GM10248 (cell line): ENCODE data around the gene PSMD14.

Experiments
- CTCF ChIA-PET: fragments of 300-600 bp; sonication (Branson Sonifier 250); formaldehyde crosslinking; extraction: SDS; loops from one replicate; lab custom pipeline; 2021; ENCODE audit warnings: antibody characterized with exemption; lab: Yijun Ruan, JAX
- POLR2A ChIA-PET: fragments of 350-650 bp; sonication (Branson Sonifier 250); formaldehyde crosslinking; extraction: SDS; loops from one replicate; lab custom pipeline; 2020; ENCODE audit warnings: antibody characterized with exemption; lab: Yijun Ruan, JAX
- DNase-seq: peaks from one replicate; pipeline ENCODE4 v3.0.0; 2012; ENCODE audit errors: extremely low spot score
- CTCF ChIP-seq: IDR thresholded peaks from 2 replicates; pipeline ENCODE4 v1.5.1; 2012; ENCODE audit warnings: mild to moderate bottlenecking, low read depth; ENCODE audit errors: extremely low read depth, missing control alignments, control extremely low read depth

PSMD14 gene

GRCh38 chr2:161374446-161374845 is 66.2 kb downstream of the PSMD14 start:
- TF ChIP-seq CTCF = no peak
- DNase-seq = no peak
- ChIA-PET POLR2A (no interaction called here), CTCF (no interaction called here)

- ChIA-PET POLR2A (no interaction called here), CTCF (interaction anchor here (1.1 to 1.3 kb wide), 2 partner anchors 10 to 13 kb away, joined by 3 to 5 read pairs; no protein-coding TSS in a partner anchor)
- TF ChIP-seq CTCF = no peak
- DNase-seq = no peak
These were observed 71.5 kb downstream of the PSMD14 start for GRCh38 chr2:161379740-161380139.

GRCh38 chr2:161381546-161381945 is 73.3 kb downstream of the PSMD14 start:
- DNase-seq = no peak
- POLR2A ChIA-PET = no interaction called here
- no peak for TF ChIP-seq CTCF
- CTCF ChIA-PET = interaction anchor here (0.8 kb wide), 2 partner anchors 9 to 22 kb away, joined by 3 read pairs; no protein-coding TSS in a partner anchor

- no peak for DNase-seq
- POLR2A ChIA-PET = no interaction called here
- CTCF ChIA-PET = no interaction called here
- no peak for TF ChIP-seq CTCF
These were observed 74.5 kb downstream of the PSMD14 start for GRCh38 chr2:161382747-161383146.

- ChIA-PET POLR2A (no interaction called here), CTCF (no interaction called here)
- TF ChIP-seq CTCF = no peak
- DNase-seq = no peak
These were observed 76.6 kb downstream of the PSMD14 start for GRCh38 chr2:161384864-161385263.

GRCh38 chr2:161386228-161386824 is 78.1 kb downstream of the PSMD14 start:
- DNase-seq = no peak
- ChIA-PET CTCF (interaction anchor here (1.1 kb wide), 1 partner anchor 10 kb away, joined by 5 read pairs; no protein-coding TSS in a partner anchor), POLR2A (no interaction called here)
- TF ChIP-seq CTCF = no peak
